Stimulated activated CD8-positive, alpha-beta memory T cell treated with anti-CD3 and anti-CD28 coated beads, Interleukin-4, amount 100 ng/mL, for 4 hours (primary cell): ENCODE results near the gene CYSTM1.

Source experiments
- DNase-seq, 2 donors: peaks; one replicate each; pipeline ENCODE4 v3.0.0-alpha.2; 2020; ENCODE audit warnings: low read depth in 2 of 2, low spot score in 1 of 2

Gene CYSTM1

DNA sequence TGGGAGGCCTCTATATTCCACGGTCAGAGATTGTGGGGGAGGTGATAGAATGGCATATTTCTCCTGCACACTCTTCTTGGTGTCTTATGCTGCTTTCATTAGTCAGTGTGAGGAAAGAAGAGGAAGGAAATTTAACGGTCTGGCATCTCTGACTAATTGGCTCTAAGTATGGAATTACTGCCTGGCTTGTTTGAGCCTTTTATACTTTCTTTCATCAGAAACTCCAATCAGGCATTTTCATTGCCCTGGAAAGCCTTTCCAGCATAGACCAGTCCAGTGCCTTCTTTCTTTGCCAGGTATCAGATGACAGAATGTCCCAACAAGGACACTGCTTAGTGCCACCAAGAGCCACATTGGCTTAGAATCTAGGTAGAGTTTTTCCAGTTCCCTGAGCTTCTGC, 30.2 kb downstream of the CYSTM1 start:
- no peak for DNase-seq

DNA sequence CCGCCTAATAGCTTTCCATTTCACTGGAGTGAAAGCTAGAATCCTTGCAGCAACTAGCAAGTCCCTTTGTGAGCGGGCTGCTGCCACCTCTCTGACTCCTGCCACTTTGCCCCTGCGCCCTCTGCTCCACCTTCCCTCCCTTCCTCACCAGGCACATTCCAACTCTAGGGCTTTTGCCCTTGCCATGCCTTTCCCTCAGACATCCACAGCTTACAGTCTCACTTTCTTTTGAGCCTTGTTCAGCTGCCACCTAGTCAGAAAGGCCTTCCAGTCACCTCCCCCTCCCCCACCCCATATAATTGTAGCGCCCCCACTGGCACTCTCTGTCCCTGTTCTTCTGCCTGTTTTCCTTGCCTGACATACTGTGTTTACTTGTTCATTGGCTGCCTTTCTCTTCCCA, 31.0 kb downstream of the CYSTM1 start:
- no peak for DNase-seq

DNA sequence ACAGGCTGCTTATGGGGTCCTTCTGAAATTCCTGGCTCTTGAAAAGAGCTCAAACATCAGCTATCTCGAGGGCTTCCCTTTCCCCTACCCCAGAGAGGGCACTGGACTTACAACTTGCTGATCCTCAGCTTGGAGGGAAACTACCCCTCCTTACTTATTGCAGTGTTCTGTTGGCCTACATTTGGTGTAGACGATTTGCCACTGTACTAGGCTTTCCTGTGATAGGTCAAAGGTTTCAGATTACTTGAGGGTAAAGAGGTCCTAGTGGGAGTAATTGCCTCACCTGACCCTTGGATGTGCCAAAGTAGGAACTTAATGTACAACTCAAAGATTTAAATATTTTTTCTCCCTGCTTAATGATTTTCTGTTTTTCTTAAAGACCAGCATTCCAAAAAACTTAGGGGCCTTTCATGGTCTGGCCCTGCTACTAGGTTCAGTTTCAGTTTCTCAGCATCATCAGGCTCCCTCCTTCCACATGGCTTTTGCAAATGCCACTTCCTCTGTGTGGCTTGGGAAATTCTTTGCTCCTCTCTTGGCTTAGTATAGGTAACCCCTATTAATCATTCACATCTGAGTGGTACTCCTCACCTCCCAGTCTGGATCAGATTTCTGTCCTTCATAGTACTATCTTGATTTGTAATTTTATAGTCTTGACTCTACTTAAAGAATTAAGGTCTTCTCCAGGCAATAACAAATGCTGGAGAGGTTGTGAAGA, 32.4 kb downstream of the CYSTM1 start:
- no peak for DNase-seq

DNA sequence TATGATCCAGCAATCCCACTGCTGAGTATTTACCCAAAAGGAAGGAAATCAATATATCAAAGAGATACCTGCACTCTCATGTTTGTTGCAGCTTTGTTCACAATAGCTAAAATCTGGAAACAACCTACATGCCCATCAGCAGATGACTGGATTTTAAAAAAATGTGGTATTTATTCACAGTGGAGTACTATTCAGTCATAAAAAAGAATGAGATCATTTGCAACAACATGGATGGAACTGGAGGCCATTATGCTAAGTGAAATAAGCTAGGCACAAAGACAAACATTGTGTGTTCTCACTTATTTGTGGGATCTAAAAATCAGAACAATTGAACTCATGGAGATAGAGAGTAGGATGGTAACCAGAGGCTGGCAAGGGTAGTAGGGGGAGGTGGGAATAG, 33.1 kb downstream of the CYSTM1 start:
- no peak for DNase-seq

DNA sequence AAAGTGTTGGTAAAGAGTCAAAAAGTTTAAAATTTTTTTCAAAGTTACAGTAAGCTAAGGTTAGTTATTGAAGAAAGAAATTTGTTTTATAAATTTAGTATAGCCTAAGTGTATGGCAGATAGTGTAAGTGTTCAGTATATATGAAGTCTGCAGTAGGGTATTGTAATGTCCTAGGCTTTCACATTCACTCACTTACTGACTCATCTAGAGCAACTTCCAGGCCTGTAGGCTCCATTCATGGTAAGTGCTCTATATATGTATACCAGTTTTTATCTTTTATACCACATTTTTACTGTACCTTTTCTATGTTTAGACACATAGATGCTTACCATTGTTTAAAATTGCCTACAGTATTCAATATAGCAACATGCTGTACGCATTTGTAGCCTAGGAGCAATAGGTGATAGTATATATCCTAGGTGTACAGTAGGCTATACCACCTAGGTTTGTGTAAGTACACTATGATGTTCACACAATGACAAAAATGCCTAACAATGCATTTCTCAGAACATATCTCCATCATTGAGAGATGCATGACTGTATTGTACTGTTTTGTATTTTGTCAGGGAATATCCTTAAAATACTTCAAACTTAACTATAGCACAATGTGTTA, 38.5 kb downstream of the CYSTM1 start:
- DNase-seq: no peak

DNA sequence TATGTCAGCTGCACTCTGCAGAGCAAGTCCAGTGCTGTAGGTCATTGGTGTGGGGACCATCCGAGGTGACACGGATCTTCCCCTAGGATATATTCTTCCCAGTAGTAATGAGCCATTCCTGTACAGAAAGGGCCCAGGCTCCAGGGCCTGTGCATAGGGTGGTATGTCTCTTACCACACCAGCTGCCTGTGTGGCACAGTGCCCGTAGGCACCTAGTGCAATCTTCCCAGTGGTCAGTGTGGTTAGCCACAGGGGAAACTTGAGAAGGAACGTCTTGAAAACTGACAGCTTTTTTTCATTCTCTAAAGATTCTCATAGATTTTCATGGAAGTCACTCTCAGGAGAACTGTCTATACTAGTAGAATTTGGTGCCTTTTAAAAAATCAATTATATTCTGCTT, 39.8 kb downstream of the CYSTM1 start:
- no peak for DNase-seq

DNA sequence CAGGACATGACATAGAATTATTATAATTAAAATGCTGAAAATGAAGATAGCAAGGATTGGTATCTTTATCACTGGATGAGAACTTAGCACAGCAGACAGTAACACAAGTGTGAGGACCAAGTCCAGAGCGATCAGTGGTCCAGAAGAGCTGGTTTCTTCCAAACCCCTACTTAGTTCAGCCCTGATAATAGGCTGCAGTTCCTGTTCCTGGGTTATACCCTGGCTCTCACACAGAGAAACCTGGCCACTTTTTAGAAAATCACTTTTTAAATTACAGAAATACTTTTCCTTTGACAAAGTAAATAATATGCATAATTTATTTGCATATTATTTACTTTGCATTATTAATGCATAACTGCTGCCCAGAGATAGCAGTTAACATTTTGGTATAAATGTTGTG, 40.3 kb downstream of the CYSTM1 start:
- DNase-seq: no peak

DNA sequence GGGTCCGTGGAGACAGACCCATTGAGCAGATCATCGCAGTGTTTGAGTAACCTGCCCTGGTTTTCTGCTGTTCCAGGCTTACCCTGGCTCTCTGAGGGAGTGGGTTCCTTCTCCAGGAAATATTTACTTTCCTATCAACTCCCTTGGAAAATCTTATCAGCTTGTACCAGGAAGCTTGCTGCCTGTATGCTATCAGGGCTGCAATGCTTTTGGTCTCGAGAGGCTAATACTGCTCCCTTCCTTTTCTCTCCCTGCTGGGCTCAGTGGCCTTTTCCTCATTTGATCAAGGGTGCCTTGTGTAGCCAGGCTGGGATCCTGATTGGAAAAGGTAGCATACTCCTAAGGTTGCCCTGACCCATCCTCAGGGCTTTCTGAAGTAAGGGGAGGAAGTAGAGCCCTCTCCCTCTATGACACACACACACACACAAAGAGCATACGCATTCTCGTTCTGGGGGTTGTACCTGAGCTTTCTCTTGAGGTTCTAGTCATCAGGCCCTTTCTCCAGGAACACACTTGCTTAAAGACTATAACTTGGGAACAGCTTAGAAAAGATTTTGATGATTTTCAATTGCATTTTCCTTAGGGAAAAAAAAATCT, 41.6 kb downstream of the CYSTM1 start:
- DNase-seq: no peak

DNA sequence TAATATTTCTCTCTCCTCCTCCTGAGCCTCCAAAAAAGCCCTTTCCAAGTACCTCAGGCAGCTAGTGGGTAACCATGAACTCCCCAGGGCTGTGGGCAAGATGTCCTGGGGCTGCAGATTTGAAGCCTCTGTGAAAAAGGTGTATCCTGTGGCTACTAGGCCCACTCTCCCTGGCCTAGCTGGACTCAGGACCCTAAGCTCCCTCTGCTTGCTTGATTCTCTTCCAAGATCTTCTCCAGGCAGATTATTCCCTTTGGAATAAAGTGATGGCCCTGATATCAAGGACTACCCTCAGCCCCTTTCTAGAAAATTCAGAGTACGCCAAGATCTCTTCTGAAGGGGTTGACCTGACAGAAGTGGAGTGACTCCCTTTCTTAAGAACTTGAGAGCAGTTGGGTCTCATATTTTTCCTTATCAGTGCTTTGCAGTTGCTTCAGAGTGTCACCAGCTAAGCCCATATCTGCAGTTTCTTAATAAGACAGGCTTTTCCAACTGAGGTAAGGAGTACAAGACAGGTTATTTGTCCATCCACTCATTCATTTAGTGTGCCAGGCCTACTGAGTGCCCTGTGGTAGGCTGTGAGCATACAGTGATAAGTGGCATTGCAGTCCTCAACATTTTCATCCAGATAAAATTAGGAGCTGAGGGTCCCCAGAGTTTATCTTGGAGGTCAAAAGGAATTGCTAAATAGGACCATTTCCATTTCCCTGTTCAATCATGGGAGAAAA, 42.5 kb downstream of the CYSTM1 start:
- no peak for DNase-seq

DNA sequence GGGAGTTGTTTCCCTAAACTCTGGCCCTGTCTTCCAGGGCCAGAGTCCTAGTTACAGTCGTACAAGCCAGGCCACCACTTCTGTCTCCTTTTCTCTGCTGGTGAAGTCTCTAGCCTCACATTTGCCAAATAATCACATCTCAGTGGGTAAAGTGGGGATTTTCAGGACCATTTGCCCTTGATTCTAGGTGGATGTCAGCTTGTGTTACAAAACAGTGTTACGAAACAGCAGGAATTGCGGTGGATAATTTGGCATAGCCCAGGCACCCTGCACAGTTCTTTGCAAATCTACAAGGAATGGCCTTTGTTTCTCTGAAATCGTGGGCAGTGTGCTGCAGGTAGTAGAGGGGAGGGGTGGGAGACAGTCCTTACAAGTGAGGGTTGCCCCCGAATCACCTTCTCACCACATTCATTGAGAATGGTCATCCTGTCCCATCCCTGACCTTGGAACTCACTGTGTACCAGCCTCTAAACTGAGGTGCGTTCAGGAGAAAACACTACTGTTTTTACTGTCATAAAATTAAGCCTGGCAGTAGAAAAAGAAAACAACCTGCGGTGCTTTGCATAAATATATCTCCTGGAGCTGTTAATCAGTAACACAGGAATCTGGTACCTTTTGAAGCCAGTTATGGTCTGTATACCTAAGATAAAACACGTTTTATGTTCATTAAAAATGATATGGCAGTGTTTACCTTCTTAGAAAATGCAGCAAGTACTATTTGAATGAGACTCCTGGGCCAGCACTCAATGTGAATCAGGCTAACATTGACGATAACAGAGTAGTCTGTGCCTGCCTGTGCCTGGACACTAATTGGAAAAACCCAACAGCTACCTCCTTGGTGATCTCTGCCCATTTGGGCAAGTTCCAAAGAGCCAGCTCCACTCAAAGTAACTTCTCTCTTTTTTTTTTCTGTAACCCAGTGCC, 44.3 kb downstream of the CYSTM1 start:
- no peak for DNase-seq

DNA sequence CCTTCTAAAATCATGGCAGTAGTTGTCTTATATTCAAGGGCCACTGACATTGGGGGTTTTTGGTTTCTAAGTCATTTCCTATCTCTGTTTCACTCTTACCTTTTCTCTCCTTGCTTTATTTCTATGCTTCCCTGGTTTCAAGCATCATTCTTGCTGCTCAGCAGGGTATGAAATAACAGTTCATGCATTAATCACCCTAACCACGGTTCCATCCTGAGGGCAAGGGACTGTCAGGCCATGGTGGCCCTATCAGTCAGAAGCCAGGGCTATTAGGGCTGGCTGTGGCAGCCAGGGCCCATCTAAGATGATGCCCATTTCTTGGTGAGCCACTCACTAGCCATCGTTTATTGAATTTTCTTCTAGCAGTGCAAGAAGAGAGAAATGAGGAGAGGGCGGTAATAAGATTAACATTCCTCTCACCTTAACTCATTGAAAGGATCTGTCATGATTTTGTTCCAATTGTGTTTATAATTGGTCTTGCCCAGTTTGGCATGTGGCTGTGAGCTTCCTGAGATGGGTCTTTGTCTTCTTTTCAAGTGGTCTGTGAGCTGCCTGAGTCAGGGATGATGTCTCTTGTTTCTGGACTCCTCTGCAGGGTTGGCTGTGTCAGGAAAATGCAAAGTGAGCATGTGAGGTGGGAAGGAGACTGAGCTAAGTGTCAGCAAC, 45.2 kb downstream of the CYSTM1 start:
- no peak for DNase-seq

DNA sequence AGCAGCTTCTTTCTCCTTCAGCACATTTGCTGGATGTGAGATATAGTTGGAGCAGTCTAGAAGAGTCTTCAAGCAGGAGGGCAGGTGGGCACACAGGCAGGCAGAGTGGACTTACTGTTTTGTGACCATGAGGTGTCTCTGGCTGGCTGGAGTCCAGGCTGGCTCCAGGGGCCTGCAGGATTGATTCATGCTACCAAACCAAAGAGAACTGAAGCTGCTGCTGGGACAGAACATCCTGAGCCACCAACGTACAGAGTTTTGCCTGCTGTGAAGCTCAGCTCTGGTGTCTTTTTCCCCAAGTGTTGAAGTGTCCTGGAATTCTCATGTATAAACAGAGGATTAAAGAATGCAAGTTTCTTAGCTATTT, 45.7 kb downstream of the CYSTM1 start:
- DNase-seq: no peak

DNA sequence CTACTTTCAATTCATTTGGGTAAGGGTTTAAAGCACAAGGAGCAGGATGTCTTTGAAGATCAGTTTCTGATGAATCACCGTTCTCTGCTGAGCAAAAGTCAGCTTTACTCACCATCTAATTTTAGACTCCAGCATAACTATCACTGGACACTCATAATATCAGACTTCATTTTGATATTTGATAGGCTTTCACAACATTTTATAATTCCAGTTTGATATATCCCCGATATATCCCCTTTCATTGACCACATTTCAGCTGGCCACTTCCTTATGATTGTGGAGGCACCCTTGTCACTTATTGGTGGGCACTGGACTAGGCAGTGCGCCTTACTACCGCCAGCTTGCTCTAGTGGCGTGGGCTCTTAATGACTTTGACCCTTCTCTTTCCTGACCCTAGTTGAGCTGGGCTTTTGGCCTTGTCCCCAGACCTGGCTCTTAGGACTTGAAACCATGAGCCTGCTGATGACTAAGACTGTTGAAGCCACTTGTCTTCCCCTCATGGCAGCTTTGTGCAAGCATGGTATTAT, 46.8 kb downstream of the CYSTM1 start:
- no peak for DNase-seq

DNA sequence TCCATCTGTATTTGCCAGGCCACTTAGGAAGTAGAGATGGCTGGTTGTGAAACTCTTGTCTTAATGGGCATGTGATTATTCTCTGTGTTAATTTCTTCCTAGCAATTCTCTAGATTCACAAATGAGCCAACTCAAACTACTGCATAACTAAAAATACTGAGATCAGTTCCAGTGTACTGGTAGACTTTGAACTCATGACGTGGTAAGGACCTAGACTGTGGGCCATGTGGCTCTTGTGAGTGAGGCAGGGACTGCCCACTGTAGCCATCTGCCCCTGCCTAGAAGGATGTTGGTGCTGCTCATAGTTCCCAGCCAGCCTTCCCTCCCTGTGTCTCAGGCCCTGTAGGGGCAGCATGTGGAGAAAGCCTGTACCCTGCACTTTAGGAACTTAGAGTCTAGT, 47.4 kb downstream of the CYSTM1 start:
- no peak for DNase-seq

DNA sequence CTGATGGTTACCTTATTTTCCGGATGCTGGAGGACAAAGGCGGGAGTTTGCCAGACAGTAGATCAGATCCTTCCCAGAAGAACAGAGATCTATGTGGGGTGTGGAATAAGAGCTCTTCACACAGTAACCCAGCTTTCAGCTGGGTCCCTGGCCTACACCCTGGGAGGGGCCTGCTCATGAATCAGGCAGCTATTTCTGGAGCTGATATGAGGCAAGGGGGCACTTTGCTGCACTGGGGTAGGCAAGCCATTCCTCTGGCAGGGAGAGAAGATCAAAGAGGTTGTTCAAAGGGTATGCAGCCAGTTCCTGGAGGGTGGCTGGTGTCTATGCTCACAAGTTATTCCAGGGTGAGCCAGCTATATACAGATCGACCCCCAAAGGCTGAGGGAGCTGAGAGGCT, 48.6 kb downstream of the CYSTM1 start:
- no peak for DNase-seq

DNA sequence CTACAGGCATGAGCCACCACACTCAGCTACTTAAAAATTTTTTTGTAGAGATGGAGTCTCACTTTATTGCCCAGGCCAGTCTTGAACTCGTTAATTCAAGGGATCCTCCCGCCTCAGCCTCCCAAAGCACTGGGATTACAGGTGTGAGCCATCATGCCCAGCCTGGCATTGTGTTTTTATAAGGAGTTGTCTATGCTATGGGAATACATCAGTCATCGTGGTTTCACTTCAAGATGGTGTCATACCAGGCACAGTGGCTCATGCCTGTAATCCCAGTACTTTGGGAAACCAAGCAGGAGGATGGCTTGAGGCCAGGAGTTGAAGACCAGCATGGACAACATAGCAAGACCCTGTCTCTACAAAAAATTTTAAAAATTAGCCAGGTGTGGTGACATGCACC, 49.7 kb downstream of the CYSTM1 start:
- DNase-seq: no peak

DNA sequence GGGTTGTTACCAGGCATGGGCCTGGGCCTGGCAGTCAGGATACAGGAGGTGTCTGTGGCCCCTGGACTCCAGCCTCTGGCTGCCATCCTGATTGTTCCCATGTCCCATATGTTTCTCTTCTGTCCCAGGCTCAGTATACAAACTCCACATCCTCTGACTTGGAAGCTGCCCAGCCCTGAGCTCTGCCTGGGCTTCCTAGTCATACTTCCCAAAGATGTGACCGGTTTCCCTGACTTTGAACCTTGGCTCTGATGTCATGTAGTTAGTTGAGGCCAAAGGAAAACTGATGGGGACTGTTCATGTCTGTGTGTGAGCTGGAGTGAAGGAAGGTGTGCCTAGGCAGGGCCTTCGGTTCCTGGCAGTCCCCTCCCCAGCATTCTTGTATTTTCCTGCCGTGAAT, 50.4 kb downstream of the CYSTM1 start:
- no peak for DNase-seq

DNA sequence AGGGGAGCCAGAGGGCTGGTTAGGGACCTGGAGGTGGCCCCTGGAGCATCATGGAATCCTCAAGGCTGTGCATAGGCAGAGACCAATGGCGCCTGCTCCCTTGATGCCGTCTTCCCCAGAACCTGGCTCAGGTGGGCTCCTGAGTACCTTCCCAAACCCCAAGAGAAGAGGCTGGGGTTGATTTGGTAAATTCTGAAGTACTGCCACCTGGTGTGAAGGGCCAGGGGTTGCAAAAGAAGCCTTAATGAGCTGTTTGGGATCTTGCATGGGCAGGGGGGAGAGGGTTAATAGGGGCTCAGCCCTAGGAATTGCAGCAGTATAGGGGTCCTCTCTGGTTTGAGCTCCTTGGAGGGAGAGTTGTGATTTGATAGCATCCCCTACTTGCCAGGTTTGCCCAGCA, 52.1 kb downstream of the CYSTM1 start:
- no peak for DNase-seq

DNA sequence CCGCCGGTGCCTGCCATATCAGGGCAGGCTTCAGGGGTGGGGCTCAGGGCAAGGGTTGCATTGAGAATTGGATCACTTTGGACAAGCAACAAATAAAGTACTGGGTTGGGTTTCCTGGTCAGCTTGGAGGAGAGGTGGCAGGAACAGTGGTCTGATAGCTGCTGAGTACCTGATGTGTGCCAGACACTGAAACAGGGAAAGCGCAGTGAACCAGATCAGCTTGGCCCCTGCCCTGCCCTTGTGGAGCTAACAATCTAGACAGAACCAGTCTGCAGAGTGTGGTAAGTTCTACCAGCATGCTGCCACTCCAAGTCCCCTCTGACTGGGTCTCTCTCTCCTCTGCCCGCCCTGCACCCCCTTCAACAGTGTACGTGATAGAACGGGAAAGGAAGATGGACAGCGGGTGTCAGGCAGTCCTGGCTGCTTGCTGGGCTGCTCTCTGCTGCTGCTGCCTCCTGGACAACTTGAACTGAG, 53.4 kb downstream of the CYSTM1 start:
- no peak for DNase-seq

DNA sequence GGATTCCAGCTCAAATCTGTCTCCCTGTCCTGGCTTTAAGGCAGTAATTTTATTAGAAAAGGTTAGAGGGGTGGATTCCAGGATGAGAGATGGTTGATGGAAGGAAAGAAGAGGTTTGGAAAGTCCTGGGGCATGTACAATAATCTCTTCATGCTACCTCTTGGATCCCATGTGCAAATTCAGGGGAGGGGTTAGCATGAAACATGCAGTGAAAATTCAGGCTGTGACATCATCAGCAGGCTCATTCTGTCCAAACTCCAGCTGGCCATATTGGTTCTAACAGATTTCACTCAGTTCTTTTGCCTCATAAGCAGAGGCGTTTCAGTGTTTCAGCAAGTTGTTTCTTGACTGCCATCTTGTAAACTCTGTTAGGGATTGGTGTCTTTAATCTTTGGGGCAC, 55.4 kb downstream of the CYSTM1 start:
- DNase-seq: no peak
